Left ventricle myocardium inferior (tissue), 1 donor: ENCODE measurements around the gene SEMA3B. TPM values are rescaled to one million over a fixed set of nuclear protein-coding genes. Genes with fewer than 3 reads are reported as not detected.
A peak's percentile ranks its signal among the peaks of the same experiment; 100 is the strongest.
"Not testable (repeated sequence)": the region's sequence is repeated elsewhere in the genome, so short reads cannot be mapped to it uniquely, and the experiment has no call there.

Experiments used
- DNase-seq: peaks from one replicate; pipeline ENCODE4 v3.0.0-alpha.2; 2020
- H3K27ac ChIP-seq: fragments of 200-600 bp; replicated peaks from 2 replicates; pipeline ENCODE4 v1.8.0; 2021
- H3K27me3 ChIP-seq: fragments of 200-600 bp; 2 replicates; pipeline ENCODE4 v1.8.0; 2021; ENCODE audit warnings: low read depth
- H3K36me3 ChIP-seq: fragments of 200-600 bp; 2 replicates; pipeline ENCODE4 v1.8.0; 2021
- H3K4me1 ChIP-seq: fragments of 200-600 bp; 2 replicates; pipeline ENCODE4 v1.8.0; 2021
- H3K4me3 ChIP-seq: fragments of 200-600 bp; 2 replicates; pipeline ENCODE4 v1.8.0; 2021; ENCODE audit warnings: mild to moderate bottlenecking, moderate library complexity
- H3K9me3 ChIP-seq: fragments of 200-600 bp; replicated peaks from 2 replicates; pipeline ENCODE4 v1.8.0; 2021
- CTCF ChIP-seq: fragments of 200-600 bp; IDR thresholded peaks from 2 replicates; pipeline ENCODE4 v1.8.0; 2021; ENCODE audit warnings: antibody characterized with exemption, mild to moderate bottlenecking, borderline replicate concordance
- intact Hi-C: fragments of 100-400 bp; cut with micrococcal nuclease; formaldehyde crosslinking; loops from one replicate; pipeline ENCODE4 v1.11.0; 2022
- total RNA-seq: library from RNA; stranded (reverse); fragmentation: NEBNext Ultra II Directional; extraction: Animal tissue kit (Norgen Biotek cat#: 25700); gene quantifications from one replicate; pipeline ENCODE4 v1.2.1, GENCODE V29; 2021
- donor health status: DM: no; HTN: yes; CAD: no; lungs with severe emphysema.

SEMA3B gene
- total RNA-seq, 1 donor from 2014 or later = 23.2 TPM

DNA sequence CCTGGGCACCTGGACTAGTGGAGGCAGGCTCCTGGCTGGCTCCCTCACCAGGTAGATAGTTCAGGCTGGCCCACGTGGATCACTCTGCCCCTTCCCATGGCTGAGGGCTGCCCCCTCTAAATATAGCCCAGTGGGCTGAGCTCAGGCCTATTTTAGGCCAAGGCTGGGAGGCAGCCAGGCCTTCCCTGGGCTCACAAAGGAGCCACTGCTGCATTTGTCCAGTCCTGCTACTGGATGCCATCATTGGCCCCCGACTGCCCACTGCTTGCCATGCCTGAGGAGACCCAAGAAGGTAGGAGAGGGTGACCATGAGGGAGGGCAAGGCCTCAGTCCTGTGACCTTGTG is 9.9 kb downstream of the SEMA3B start, which contains the start of gene LSMEM2:
TSS of gene LSMEM2 (plus strand) at position 208 of the 345 bp plus-strand sequence. CDS start at position 235, 27 bp downstream.
- intact Hi-C loops = loop anchor here (10.0 kb wide), 1 partner anchor 84 kb away; the partner anchor contains the start of gene GNAT1
- H3K27me3 ChIP-seq = peaks cover 26% of the 10 kb centered on the region
- peak; percentile 66 for DNase-seq
- peak within 1 kb of the TSS; percentile 89 for H3K27ac ChIP-seq
- H3K36me3 ChIP-seq = no peaks in the 10 kb centered on the region
- no peak for TF ChIP-seq CTCF
- H3K4me3 ChIP-seq = peak within 1 kb of the TSS; percentile 62
- no peaks in the 10 kb centered on the region for H3K9me3 ChIP-seq
- H3K4me1 ChIP-seq = peaks cover 50% of the 10 kb centered on the region

- H3K27ac ChIP-seq = peak overlapping the region; percentile 89
- H3K9me3 ChIP-seq = no peaks in the 10 kb centered on the region
- H3K27me3 ChIP-seq = peaks cover 22% of the 10 kb centered on the region
- intact Hi-C loops = loop anchor here (10.0 kb wide), 1 partner anchor 85 kb away; the partner anchor contains the start of gene GNAT1
- no peak for DNase-seq
- no peaks in the 10 kb centered on the region for H3K36me3 ChIP-seq
- H3K4me3 ChIP-seq = peak overlapping the region; percentile 62
- TF ChIP-seq CTCF = no peak
- H3K4me1 ChIP-seq = peaks cover 44% of the 10 kb centered on the region
Observed at GRCh38 chr3:50279255-50280016, 10.5 kb downstream of the SEMA3B start.

DNA sequence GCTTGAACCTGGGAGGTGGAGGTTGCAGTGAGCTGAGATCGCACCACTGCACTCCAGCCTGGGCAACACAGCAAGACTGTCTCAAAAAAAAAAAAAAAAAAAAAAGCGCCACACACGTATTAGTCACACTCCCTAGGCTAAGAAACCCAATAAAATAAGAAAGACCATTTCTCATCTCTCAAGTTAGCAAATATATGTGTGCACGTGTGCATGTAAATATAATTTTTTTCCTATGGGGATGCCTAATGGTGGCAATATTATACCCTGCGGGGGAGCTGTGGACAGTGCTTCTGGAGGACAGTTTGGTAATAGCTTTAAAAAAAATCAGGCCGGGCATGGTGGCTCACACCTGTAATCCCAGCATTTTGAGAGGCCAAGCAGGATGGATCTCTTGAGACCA is 15.2 kb downstream of the SEMA3B start:
- intact Hi-C loops, H3K4me3 ChIP-seq: not testable (repeated sequence)
- H3K4me1 ChIP-seq = peaks cover 51% of the 10 kb centered on the region

DNA sequence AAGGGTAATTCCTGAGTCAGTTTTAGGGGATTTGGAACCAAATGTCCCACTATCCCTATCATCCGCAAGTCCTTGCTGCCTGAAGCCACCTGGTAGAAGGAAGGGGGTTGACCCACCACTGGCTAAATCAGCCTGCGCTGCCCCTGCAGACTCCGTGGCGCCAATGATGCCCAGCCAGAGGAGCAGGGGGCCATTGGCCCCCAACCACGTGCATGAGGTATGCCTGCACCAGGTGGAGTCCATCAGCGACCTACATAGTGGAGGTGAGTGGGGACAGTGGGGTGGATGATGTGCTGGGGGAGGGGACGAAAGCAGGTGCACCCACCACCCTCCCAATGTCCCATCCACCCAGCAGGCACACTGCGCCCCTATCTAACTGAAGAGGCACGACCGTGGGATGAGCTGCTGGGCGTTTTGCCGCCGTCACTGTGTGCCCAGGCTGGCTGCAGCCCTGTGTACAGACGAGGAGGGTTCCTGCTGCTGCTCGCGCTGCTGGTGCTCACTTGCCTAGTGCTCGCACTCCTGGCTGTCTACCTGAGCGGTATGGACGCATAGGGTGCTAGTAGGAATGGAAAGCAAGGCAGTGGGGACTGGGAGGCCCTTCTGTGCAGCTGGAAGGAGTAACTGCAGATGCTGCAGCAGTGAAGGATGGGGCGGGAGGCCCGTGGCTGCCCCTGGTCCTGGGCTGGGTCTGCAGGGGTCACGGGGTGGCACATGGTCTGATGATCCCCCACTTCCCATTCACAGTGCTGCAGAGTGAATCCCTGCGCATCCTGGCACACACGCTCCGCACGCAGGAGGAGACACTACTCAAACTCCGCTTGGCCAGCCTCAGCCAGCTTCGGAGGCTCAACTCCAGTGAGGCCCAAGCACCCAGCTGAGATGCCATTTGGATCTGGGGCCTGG is 17.6 kb downstream of the SEMA3B start:
- peak overlapping the region; percentile 86 for H3K27ac ChIP-seq
- peak; percentile 9 for DNase-seq
- no peaks in the 10 kb centered on the region for H3K27me3 ChIP-seq
- peak overlapping the region; percentile 9 for H3K4me3 ChIP-seq
- no peak for TF ChIP-seq CTCF
- peaks cover 29% of the 10 kb centered on the region for H3K36me3 ChIP-seq
- intact Hi-C loops = no loop called here
- H3K9me3 ChIP-seq = no peaks in the 10 kb centered on the region
- H3K4me1 ChIP-seq = peaks cover 47% of the 10 kb centered on the region

More for the DNA sequence above, 15.2 kb downstream of the SEMA3B start:
- peaks cover 14% of the 10 kb centered on the region for H3K36me3 ChIP-seq
- not testable (repeated sequence) for H3K27me3 ChIP-seq, H3K9me3 ChIP-seq, DNase-seq, H3K27ac ChIP-seq

DNA sequence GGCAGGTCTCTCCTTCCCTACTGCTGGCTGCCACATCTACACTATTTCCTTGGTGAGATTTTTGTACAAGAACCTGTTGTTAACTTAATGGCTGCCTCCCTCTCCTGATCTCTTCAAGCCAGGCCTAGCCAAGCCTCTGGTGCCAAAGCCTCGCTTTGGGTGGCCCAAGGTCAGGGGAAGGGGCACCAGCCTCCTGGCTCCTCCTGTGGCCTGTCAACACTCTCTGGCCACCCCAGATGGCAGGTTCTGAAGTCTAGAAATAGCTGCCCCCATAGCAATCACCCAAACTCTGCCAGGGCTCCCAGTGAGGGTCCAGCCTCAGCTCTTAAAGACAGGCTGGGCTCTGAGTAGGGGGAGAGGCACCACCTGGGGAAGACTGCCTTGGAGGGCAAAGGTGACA is 18.3 kb downstream of the SEMA3B start:
- TF ChIP-seq CTCF = no peak
- Histone ChIP-seq H3K9me3 (no peaks in the 10 kb centered on the region), H3K4me3 (peak overlapping the region; percentile 9), H3K4me1 (peaks cover 53% of the 10 kb centered on the region), H3K36me3 (peaks cover 29% of the 10 kb centered on the region), H3K27me3 (no peaks in the 10 kb centered on the region), H3K27ac (peak overlapping the region; percentile 86)
- DNase-seq = peak; percentile 63
- intact Hi-C loops = no loop called here
